H7 (cell line): ENCODE results near the gene MTOR. TPM values are rescaled to one million over a fixed set of nuclear protein-coding genes. Genes with fewer than 3 reads are reported as not detected.

Source experiments
- DNase-seq: peaks from one replicate; pipeline ENCODE4 v3.0.0; 2012
- H3K27me3 ChIP-seq: 2 replicates; pipeline ENCODE4 v1.6.0; 2011; ENCODE audit warnings: mild to moderate bottlenecking, low read length; ENCODE audit not compliant: control insufficient read depth, insufficient read depth
- H3K36me3 ChIP-seq: replicated peaks from 2 replicates; pipeline ENCODE4 v1.5.1; 2011; ENCODE audit warnings: low read length; ENCODE audit not compliant: control insufficient read depth, insufficient read depth
- H3K4me3 ChIP-seq: 2 replicates; pipeline ENCODE4 v1.5.1; 2011; ENCODE audit warnings: low read depth, mild to moderate bottlenecking, control low read depth, low read length, moderate library complexity; ENCODE audit not compliant: insufficient read depth
- total RNA-seq: library from RNA; depleted of rRNA; stranded (reverse); fragments of >200 nt; shearing (Covaris generic); gene quantifications from 2 replicates; pipeline ENCODE4 v1.2.3, GENCODE V29; 2014

MTOR gene
- total RNA-seq, 1 experiment from 2014 or later, result 74.4 TPM

- Histone ChIP-seq H3K4me3 (no peak overlapping the region), H3K27me3 (no peaks in the 10 kb centered on the region), H3K36me3 (peaks cover 29% of the 10 kb centered on the region)
- DNase-seq, result no peak
Measured at GRCh38 chr1:11145741-11146140, 116.6 kb downstream of the MTOR start.

DNA sequence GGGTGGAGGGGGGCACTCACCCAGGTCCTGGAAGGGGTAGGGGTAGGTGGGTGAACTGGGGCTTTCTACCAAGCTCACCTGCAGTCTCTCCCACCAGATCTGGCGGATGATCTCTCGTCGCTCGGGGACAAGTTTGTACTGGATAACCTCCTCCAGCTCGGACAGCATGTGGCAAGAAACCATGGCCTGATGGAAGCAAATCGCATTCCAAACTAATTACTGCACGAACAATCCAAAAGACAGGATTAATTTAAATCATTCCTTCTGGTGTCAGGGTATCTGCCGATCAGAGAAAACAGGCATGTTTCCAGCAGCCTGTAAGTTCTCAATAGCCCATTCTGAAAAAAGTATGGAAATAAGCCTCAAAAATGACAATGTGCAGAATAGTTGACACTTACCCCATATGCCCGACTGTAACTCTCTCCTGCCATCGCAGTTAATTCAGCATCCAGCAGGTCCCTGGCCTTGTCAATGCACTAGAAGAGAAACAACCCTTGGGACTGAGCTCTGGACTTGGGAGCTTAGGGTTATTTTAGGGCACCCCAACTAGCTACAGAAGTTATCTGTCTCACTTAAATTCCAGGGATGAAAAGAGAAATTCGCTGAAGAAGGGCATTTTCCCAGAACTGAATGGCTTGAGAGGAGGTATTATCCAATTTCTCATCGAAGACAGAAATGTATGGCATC is 117.6 kb downstream of the MTOR start:
- Histone ChIP-seq H3K27me3 (no peaks in the 10 kb centered on the region), H3K36me3 (peaks cover 27% of the 10 kb centered on the region), H3K4me3 (no peak overlapping the region)
- no peak for DNase-seq

DNA sequence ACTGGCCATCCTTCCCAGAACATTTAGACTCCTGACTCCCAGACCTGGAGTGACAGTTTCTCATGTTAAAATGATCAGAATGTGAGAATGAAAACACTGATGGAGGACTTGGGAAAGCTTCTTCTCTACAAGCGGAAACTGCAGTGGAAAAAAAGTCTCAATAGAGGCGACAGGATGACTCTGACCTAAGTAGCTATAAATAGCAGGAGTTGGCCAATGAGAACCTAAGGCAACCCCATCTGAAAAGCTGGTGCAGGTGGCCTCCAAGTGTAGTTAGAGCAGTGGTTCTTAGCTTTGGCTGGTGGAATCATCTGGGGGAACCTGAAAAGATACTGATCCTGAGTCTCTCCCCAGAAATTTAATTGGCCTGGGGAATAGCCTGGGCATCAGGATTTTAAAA is 118.4 kb downstream of the MTOR start:
- Histone ChIP-seq H3K4me3 (no peak overlapping the region), H3K36me3 (peaks cover 29% of the 10 kb centered on the region), H3K27me3 (no peaks in the 10 kb centered on the region)
- no peak for DNase-seq

DNA sequence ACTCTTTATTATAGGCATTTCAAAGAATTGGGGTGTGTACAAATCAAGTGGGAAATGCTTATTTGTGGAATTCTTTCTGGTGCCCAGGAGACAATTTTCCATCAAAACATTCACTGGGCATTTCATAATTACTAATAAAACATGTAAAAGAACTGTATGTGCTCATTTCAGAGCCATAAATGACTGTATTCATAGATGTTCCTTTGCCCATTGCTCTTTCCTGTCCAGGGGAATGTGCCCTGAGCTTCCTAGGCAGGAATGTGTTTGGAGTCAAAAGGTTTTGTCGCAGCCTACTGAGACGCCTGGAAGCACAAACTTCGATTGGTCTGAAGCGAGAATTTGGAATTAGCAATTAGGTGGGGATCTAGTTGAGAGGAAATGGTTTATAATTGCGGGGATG is 119.0 kb downstream of the MTOR start:
- H3K4me3 ChIP-seq, result no peak overlapping the region
- peaks cover 30% of the 10 kb centered on the region for H3K36me3 ChIP-seq
- no peaks in the 10 kb centered on the region for H3K27me3 ChIP-seq
- DNase-seq, result no peak

GRCh38 chr1:11142618-11143391 is 119.5 kb downstream of the MTOR start:
- no peak overlapping the region for H3K4me3 ChIP-seq
- no peak for DNase-seq
- peaks cover 31% of the 10 kb centered on the region for H3K36me3 ChIP-seq
- H3K27me3 ChIP-seq, result no peaks in the 10 kb centered on the region

DNA sequence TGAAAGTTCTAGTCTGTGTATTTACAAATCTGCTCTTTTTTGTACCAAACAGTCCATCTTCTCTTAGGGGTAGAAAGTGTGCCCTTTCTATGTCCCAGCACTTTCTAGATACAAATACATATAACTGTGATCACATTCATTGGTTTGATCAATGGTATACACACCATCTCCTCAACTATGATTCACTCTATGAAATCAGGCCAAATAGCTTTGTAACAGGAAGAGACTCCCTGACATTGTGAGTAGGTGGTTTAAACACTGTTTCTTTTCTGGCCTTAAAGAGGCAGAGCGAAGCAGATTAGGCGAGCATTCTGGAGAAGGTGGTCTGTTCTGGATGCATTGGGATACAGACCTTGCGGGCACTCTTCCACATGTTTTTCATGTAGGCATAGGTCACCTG is 123.4 kb downstream of the MTOR start:
- DNase-seq, result no peak

GRCh38 chr1:11138029-11138428 is 124.3 kb downstream of the MTOR start:
- no peak for DNase-seq
- H3K36me3 ChIP-seq, result peaks cover 25% of the 10 kb centered on the region
- H3K27me3 ChIP-seq, result no peaks in the 10 kb centered on the region
- no peak overlapping the region for H3K4me3 ChIP-seq

More for the DNA sequence above, 123.4 kb downstream of the MTOR start:
- H3K36me3 ChIP-seq, result peaks cover 21% of the 10 kb centered on the region
- no peak overlapping the region for H3K4me3 ChIP-seq
- no peaks in the 10 kb centered on the region for H3K27me3 ChIP-seq

- no peaks in the 10 kb centered on the region for H3K27me3 ChIP-seq
- peaks cover 32% of the 10 kb centered on the region for H3K36me3 ChIP-seq
- no peak for DNase-seq
- no peak overlapping the region for H3K4me3 ChIP-seq
Measured at GRCh38 chr1:11134898-11135266, 127.5 kb downstream of the MTOR start.

GRCh38 chr1:11134251-11134897 is 128.0 kb downstream of the MTOR start:
- H3K36me3 ChIP-seq, result peaks cover 35% of the 10 kb centered on the region
- no peak overlapping the region for H3K4me3 ChIP-seq
- no peak for DNase-seq
- H3K27me3 ChIP-seq, result no peaks in the 10 kb centered on the region

DNA sequence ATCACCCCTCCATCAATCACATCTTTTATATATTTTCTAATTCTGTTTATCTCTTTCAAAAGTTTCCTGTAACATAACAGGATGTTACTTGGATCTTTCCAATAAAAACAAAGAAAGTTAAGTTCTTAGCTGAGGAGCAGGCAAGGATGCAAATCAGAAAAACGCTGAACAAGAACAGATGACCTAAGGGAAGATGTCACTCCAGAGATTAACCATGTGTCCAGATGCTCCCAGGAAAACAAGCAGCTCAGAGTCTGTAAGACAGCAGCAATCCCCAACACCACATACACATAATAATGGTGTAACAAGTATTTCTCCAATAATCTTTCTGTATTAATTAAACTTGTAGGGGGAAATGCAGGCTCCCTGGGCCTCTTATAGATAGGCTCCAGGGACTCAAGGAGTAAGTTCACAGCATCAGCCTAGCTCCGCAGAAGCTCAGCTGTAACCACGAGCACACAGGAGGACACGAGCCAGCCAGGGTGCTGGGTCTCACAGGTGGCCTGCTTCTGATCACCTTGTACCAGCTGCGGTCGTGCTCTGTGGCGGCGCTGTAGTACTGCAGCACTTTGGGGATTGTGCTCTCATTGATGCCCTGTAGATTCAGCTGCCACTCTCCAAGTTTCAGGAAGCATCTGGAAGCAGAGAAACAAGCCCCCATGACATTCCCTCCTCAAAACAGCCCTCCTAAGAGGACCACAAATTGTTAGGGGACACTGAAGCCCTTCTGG is 129.6 kb downstream of the MTOR start:
- DNase-seq, result peak; percentile 33
- H3K36me3 ChIP-seq, result peaks cover 43% of the 10 kb centered on the region

DNA sequence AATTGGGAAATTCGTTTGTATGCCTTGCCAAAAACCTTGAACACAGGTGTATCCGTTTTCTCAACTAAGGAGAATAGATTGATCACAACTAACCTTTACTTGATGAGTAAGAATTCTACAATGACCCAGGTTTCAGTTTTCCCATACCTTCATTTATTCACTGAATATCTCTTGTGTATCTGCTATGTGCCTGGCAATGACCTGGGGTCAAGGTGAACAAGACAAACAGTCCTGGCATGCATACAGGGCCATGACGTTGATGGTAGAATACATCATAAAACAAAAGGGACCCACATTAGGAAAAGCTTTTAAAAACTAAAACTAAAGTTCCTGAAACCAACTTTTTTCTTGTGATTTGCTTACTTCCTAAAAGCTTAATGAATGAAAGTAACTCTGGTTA is 130.5 kb downstream of the MTOR start:
- Histone ChIP-seq H3K4me3 (no peak overlapping the region), H3K27me3 (no peaks in the 10 kb centered on the region), H3K36me3 (peaks cover 46% of the 10 kb centered on the region)
- DNase-seq, result no peak

More for the DNA sequence above, 129.6 kb downstream of the MTOR start:
- Histone ChIP-seq H3K4me3 (no peak overlapping the region), H3K27me3 (no peaks in the 10 kb centered on the region)

GRCh38 chr1:11130406-11130805 is 131.9 kb downstream of the MTOR start:
- no peak overlapping the region for H3K4me3 ChIP-seq
- no peak for DNase-seq
- H3K27me3 ChIP-seq, result no peaks in the 10 kb centered on the region
- H3K36me3 ChIP-seq, result peaks cover 50% of the 10 kb centered on the region

GRCh38 chr1:11129649-11130390 is 132.5 kb downstream of the MTOR start:
- no peak overlapping the region for H3K4me3 ChIP-seq
- H3K27me3 ChIP-seq, result no peaks in the 10 kb centered on the region
- peaks cover 52% of the 10 kb centered on the region for H3K36me3 ChIP-seq

GRCh38 chr1:11126569-11126968 is 135.8 kb downstream of the MTOR start:
- H3K36me3 ChIP-seq, result peaks cover 56% of the 10 kb centered on the region
- DNase-seq, result peak; percentile 28
- no peak overlapping the region for H3K4me3 ChIP-seq
- no peaks in the 10 kb centered on the region for H3K27me3 ChIP-seq

More at GRCh38 chr1:11129649-11130390, 132.5 kb downstream of the MTOR start:
- no peak for DNase-seq
